IPS DF 4.7 (cell line): ENCODE measurements around the gene HEPHL1.
A peak's percentile ranks its signal among the peaks of the same experiment; 100 is the strongest.
"Not testable (repeated sequence)": the region's sequence is repeated elsewhere in the genome, so short reads cannot be mapped to it uniquely, and the experiment has no call there.

Experiments used
- DNase-seq: peaks from one replicate; pipeline ENCODE4 v3.0.0-alpha.2; 2013; ENCODE audit warnings: low spot score; ENCODE audit errors: extremely low read depth

HEPHL1 gene

GRCh38 chr11:94020777-94021481 lies at the start of gene HEPHL1:
Gene HEPHL1 (plus strand): TSS chr11:94021354. CDS start chr11:94021369, 15 bp downstream.
- DNase-seq: peak; percentile 14

- no peak for DNase-seq
These were observed 48.4 kb upstream of the HEPHL1 start for GRCh38 chr11:93972790-93973189.

- not testable (repeated sequence) for DNase-seq
These were observed 47.7 kb upstream of the HEPHL1 start for GRCh38 chr11:93973322-93974051.

- no peak for DNase-seq
These were observed 46.4 kb upstream of the HEPHL1 start for GRCh38 chr11:93974759-93975158.

GRCh38 chr11:93976577-93977254 lies 44.4 kb upstream of the HEPHL1 start:
- not testable (repeated sequence) for DNase-seq

GRCh38 chr11:93983542-93984195 lies 37.5 kb upstream of the HEPHL1 start:
- no peak for DNase-seq

- no peak for DNase-seq
These were observed 37.0 kb upstream of the HEPHL1 start for GRCh38 chr11:93984196-93984567.

- DNase-seq: no peak
These were observed 36.2 kb upstream of the HEPHL1 start for GRCh38 chr11:93984936-93985335.

GRCh38 chr11:93986716-93987115 lies 34.4 kb upstream of the HEPHL1 start:
- no peak for DNase-seq

GRCh38 chr11:93988455-93988854 lies 32.7 kb upstream of the HEPHL1 start:
- DNase-seq: no peak

- no peak for DNase-seq
These were observed 32.2 kb upstream of the HEPHL1 start for GRCh38 chr11:93988912-93989311.

GRCh38 chr11:93993747-93994146 lies 27.4 kb upstream of the HEPHL1 start:
- no peak for DNase-seq

GRCh38 chr11:93997741-93998140 lies 23.4 kb upstream of the HEPHL1 start:
- no peak for DNase-seq

GRCh38 chr11:94000659-94001058 lies 20.5 kb upstream of the HEPHL1 start:
- DNase-seq: no peak

GRCh38 chr11:94002226-94002625 lies 18.9 kb upstream of the HEPHL1 start:
- no peak for DNase-seq

GRCh38 chr11:94007426-94007825 lies 13.7 kb upstream of the HEPHL1 start:
- no peak for DNase-seq

- no peak for DNase-seq
These were observed 13.2 kb upstream of the HEPHL1 start for GRCh38 chr11:94007906-94008305.

- no peak for DNase-seq
These were observed 11.0 kb upstream of the HEPHL1 start for GRCh38 chr11:94010136-94010535.

GRCh38 chr11:94011478-94011877 lies 9.7 kb upstream of the HEPHL1 start:
- DNase-seq: no peak

GRCh38 chr11:94017446-94017845 lies 3.7 kb upstream of the HEPHL1 start:
- DNase-seq: no peak

GRCh38 chr11:94018721-94019120 lies 2.4 kb upstream of the HEPHL1 start:
- no peak for DNase-seq

GRCh38 chr11:94023856-94024255 lies 2.7 kb downstream of the HEPHL1 start:
- no peak for DNase-seq
